ENCODE data around the gene UBE2R2.

DNA sequence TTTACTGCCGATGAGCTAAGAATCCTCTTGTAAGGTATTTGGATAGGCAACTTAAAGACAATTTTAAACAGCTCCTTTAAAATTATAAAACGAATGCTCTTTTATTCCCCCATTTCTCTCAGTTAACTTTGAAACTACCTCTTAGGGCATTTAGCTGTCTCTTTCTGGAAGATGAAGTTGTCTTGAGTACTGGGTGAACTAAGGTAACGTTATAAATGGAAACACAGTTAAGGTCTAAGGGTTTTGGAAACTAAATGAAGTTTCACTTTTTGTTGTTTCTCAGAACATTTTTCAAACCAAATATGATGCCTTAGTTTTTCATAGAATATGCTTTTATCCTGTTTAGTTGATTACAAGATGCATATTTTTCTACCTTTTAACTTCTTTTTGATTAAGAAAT, 6.8 kb downstream of the UBE2R2 start:
- TF ChIP-seq YY1 (IDR thresholded peaks at IDR 0.05; ENCODE audit: insufficient read depth, insufficient read length) (no peak), ZNF274 (IDR thresholded peaks at IDR 0.05; ENCODE audit: low read depth, low read length) (no peak), SUZ12 (IDR thresholded peaks at IDR 0.05; ENCODE audit: extremely low read depth, insufficient read depth, insufficient read length) (no peak)
